ENCODE data around the gene APLN.

Gene APLN

GRCh38 chrX:129634541-129634940, 20.2 kb downstream of the APLN start:
- ChIA-PET CTCF (interaction anchor here (0.6 to 5.4 kb wide), 2 partner anchors 26 to 371 kb away, joined by 3 to 32 read pairs; no protein-coding TSS in a partner anchor), POLR2A (interaction anchor here (0.7 kb wide), 1 partner anchor 60 kb away, joined by 3 read pairs; no protein-coding TSS in a partner anchor)
- H3K9me3 ChIP-seq (ENCODE audit: control insufficient read depth, insufficient read depth, low read depth, low read length) = no peaks in the 10 kb centered on the region
- H3K4me3 ChIP-seq (ENCODE audit: low read depth, low read length) = no peak overlapping the region
- no peaks in the 10 kb centered on the region for H3K4me1 ChIP-seq (ENCODE audit: control insufficient read depth, insufficient read depth, low read length)
- no peak overlapping the region for H3K27ac ChIP-seq (ENCODE audit: extremely low read depth, low read depth, low read length)
- no peaks in the 10 kb centered on the region for H3K36me3 ChIP-seq (ENCODE audit: control insufficient read depth in 2 of 2, insufficient read depth in 1 of 2, low read length in 2 of 2)
- TF ChIP-seq MZF1 (tag by site-specific recombination; IDR thresholded peaks at IDR 0.05; ENCODE audit: borderline replicate concordance) = no peak
- TF ChIP-seq SP3 (tag by site-specific recombination; IDR thresholded peaks at IDR 0.05) = no peak
- no peak for TF ChIP-seq ZNF704 (tag by site-specific recombination; IDR thresholded peaks at IDR 0.05)
- TF ChIP-seq ZNF132 (tag by site-specific recombination; IDR thresholded peaks at IDR 0.05; ENCODE audit: borderline replicate concordance) = no peak
- TF ChIP-seq ZNF391 (tag by site-specific recombination; IDR thresholded peaks at IDR 0.05; ENCODE audit: borderline replicate concordance, low read depth) = no peak
- TF ChIP-seq ZNF211 (tag by site-specific recombination; IDR thresholded peaks at IDR 0.05; ENCODE audit: low read depth) = no peak

- peak; percentile 28; the same call in 1 of the 2 replicates for TF ChIP-seq ZFHX2 (tag by site-specific recombination; conservative IDR thresholded peaks at IDR 0.05)
- TF ChIP-seq ZNF157 (tag by site-specific recombination; IDR thresholded peaks at IDR 0.05) = no peak
- peak; percentile 69 for TF ChIP-seq KLF1 (tag by site-specific recombination; IDR thresholded peaks at IDR 0.05)
- H3K9me3 ChIP-seq (ENCODE audit: control insufficient read depth, insufficient read depth, low read depth, low read length) = no peaks in the 10 kb centered on the region
- CTCF ChIA-PET = interaction anchor here (0.8 kb wide), 1 partner anchor 23 kb away, joined by 4 read pairs; no protein-coding TSS in a partner anchor
- no peaks in the 10 kb centered on the region for H3K4me1 ChIP-seq (ENCODE audit: control insufficient read depth, insufficient read depth, low read length)
- H3K27ac ChIP-seq (ENCODE audit: extremely low read depth, low read depth, low read length) = no peak overlapping the region
- POLR2A ChIA-PET = interaction anchor here (0.6 kb wide), 1 partner anchor 97 kb away, joined by 6 read pairs; no protein-coding TSS in a partner anchor
- no peak overlapping the region for H3K4me3 ChIP-seq (ENCODE audit: low read depth, low read length)
- no peaks in the 10 kb centered on the region for H3K36me3 ChIP-seq (ENCODE audit: control insufficient read depth in 2 of 2, insufficient read depth in 1 of 2, low read length in 2 of 2)
Measured at GRCh38 chrX:129632443-129632842, 22.3 kb downstream of the APLN start.

GRCh38 chrX:129631849-129632248, 22.9 kb downstream of the APLN start:
- Histone ChIP-seq H3K9me3 (ENCODE audit: control insufficient read depth, insufficient read depth, low read depth, low read length) (no peaks in the 10 kb centered on the region), H3K36me3 (ENCODE audit: control insufficient read depth in 2 of 2, insufficient read depth in 1 of 2, low read length in 2 of 2) (no peaks in the 10 kb centered on the region), H3K4me1 (ENCODE audit: control insufficient read depth, insufficient read depth, low read length) (no peaks in the 10 kb centered on the region), H3K27ac (ENCODE audit: extremely low read depth, low read depth, low read length) (no peak overlapping the region), H3K4me3 (ENCODE audit: low read depth, low read length) (no peak overlapping the region)
- POLR2A ChIA-PET = no interaction called here
- CTCF ChIA-PET = interaction anchor here (0.8 kb wide), 1 partner anchor 23 kb away, joined by 4 read pairs; no protein-coding TSS in a partner anchor
- TF ChIP-seq ZNF560 (tag by site-specific recombination; IDR thresholded peaks at IDR 0.05; ENCODE audit: borderline replicate concordance) = no peak

- ChIA-PET CTCF (interaction anchor here (0.6 to 1.6 kb wide), 2 partner anchors 25 to 96 kb away, joined by 3 to 4 read pairs; no protein-coding TSS in a partner anchor), POLR2A (no interaction called here)
Measured at GRCh38 chrX:129629837-129630236, 24.9 kb downstream of the APLN start.

More at GRCh38 chrX:129629837-129630236, 24.9 kb downstream of the APLN start:
- Histone ChIP-seq H3K27ac (ENCODE audit: extremely low read depth, low read depth, low read length) (no peak overlapping the region), H3K4me1 (ENCODE audit: control insufficient read depth, insufficient read depth, low read length) (no peaks in the 10 kb centered on the region), H3K9me3 (ENCODE audit: control insufficient read depth, insufficient read depth, low read depth, low read length) (no peaks in the 10 kb centered on the region), H3K36me3 (ENCODE audit: control insufficient read depth in 2 of 2, insufficient read depth in 1 of 2, low read length in 2 of 2) (no peaks in the 10 kb centered on the region), H3K4me3 (ENCODE audit: low read depth, low read length) (no peak overlapping the region)
- TF ChIP-seq ZSCAN4 (tag by site-specific recombination; IDR thresholded peaks at IDR 0.05) (no peak), ZNF138 (tag by site-specific recombination; IDR thresholded peaks at IDR 0.05; ENCODE audit: borderline replicate concordance) (no peak)
